HCT116 (cell line): ENCODE data around the gene FBXL7. TPM values are rescaled to one million over a fixed set of nuclear protein-coding genes. Genes with fewer than 3 reads are reported as not detected.

Experiments
- ATAC-seq: fragments of 200-7000 bp; cut with Tn5 transposase; 2 replicates; pipeline ENCODE4 v1.9.1; 2020; ENCODE audit warnings: mild to moderate bottlenecking, moderate library complexity
- BruUV-seq: library from RNA; stranded (reverse); fragments of 400-500 nt; replicated peaks from 2 replicates; lab custom pipeline; 2021; lab: Mats Ljungman, UMichigan
- CTCF ChIA-PET: fragments of 300-600 bp; sonication (Branson Sonifier 250); formaldehyde crosslinking; loops from one replicate; lab custom pipeline; 2021; ENCODE audit warnings: antibody characterized with exemption; lab: Charles Lee
- POLR2A ChIA-PET: fragments of 300-600, 350-600 bp; sonication (Branson Sonifier 250); formaldehyde crosslinking; loops from one replicate; lab custom pipeline; 2021; ENCODE audit warnings: antibody characterized with exemption; lab: Charles Lee
- RAD21 ChIA-PET, 2 experiments: fragments of 300-600 bp; sonication (Branson Sonifier 250); formaldehyde crosslinking; loops; one replicate each; lab custom pipeline; 2023; ENCODE audit warnings: low total read pairs in 2 of 2; ENCODE audit not compliant: uncharacterized antibody in 2 of 2, unreplicated experiment in 2 of 2, low non-redundant PET in 1 of 2; lab: Charles Lee
- DNase-seq: peaks from one replicate; pipeline ENCODE4 v3.0.0-alpha.2; 2010; ENCODE audit warnings: low read depth, low spot score
- H2AFZ ChIP-seq: fragments of 200-600 bp; shearing (Covaris generic), sonication (generic); 2 replicates; pipeline ENCODE4 v1.6.1; 2017; ENCODE audit warnings: low read depth, mixed run types, mixed read lengths, antibody characterized with exemption, low read length; ENCODE audit not compliant: poor library complexity, severe bottlenecking
- H3K27ac ChIP-seq: 2 replicates; pipeline ENCODE4 v1.5.1; 2012; ENCODE audit warnings: low read depth, low read length
- H3K27me3 ChIP-seq: fragments of 200-600 bp; sonication (generic); 2 replicates; pipeline ENCODE4 v1.6.1; 2016; ENCODE audit warnings: mixed run types, low read length, mixed read lengths; ENCODE audit not compliant: insufficient read depth
- H3K36me3 ChIP-seq, 2 experiments: fragments of 200-500 bp in 1 of 2; fragments of 200-600 bp in 1 of 2; sonication (Bioruptor generic) in 1 of 2; sonication (generic) in 1 of 2; 2 replicates each; pipeline versions ENCODE4 v1.5.1 to v1.6.1; 2014 to 2016; ENCODE audit warnings: low read length in 2 of 2, inconsistent platforms in 1 of 2, mixed read lengths in 1 of 2, mixed run types in 1 of 2; ENCODE audit not compliant: insufficient read depth in 2 of 2, control insufficient read depth in 1 of 2
- H3K4me1 ChIP-seq, 2 experiments: fragments of 200-600 bp in 1 of 2; sonication (generic) in 1 of 2; 2 replicates each; pipeline versions ENCODE4 v1.5.1 to v1.6.1; 2012 to 2017; ENCODE audit warnings: low read length in 2 of 2, inconsistent platforms in 1 of 2, mild to moderate bottlenecking in 1 of 2, mixed read lengths in 1 of 2, mixed run types in 1 of 2, moderate library complexity in 1 of 2; ENCODE audit not compliant: insufficient read depth in 2 of 2, control insufficient read depth in 1 of 2
- H3K4me2 ChIP-seq: fragments of 200-600 bp; sonication (generic); 2 replicates; pipeline ENCODE4 v1.6.1; 2017; ENCODE audit warnings: mixed run types, low read length, mixed read lengths
- H3K4me3 ChIP-seq, 2 experiments: fragments of 200-600 bp in 1 of 2; sonication (generic) in 1 of 2; replicated peaks in 1 of 2; 2 replicates each; pipeline ENCODE4 v1.5.1; 2011 to 2016; ENCODE audit warnings: low read length in 2 of 2, control low read depth in 1 of 2, low read depth in 1 of 2, mild to moderate bottlenecking in 1 of 2, mixed read lengths in 1 of 2, mixed run types in 1 of 2
- H3K79me2 ChIP-seq: fragments of 200-600 bp; sonication (generic); 2 replicates; pipeline ENCODE4 v1.6.1; 2017; ENCODE audit warnings: mild to moderate bottlenecking, mixed run types, low read length, moderate library complexity, mixed read lengths; ENCODE audit not compliant: insufficient read depth
- H3K9ac ChIP-seq: fragments of 200-600 bp; sonication (generic); 2 replicates; pipeline ENCODE4 v1.6.1; 2016; ENCODE audit warnings: low read length, mixed read lengths
- H3K9me2 ChIP-seq: fragments of 200-600 bp; sonication (generic), shearing (Covaris generic); 2 replicates; pipeline ENCODE4 v1.6.1; 2017; ENCODE audit warnings: mixed run types, mild to moderate bottlenecking, moderate library complexity; ENCODE audit not compliant: insufficient read depth
- H3K9me3 ChIP-seq, 2 experiments: fragments of 200-500 bp in 1 of 2; fragments of 200-600 bp in 1 of 2; sonication (Bioruptor generic) in 1 of 2; sonication (generic) in 1 of 2; 2 replicates each; pipeline ENCODE4 v1.6.1; 2014 to 2017; ENCODE audit warnings: low read length in 2 of 2, mixed read lengths in 2 of 2, inconsistent platforms in 1 of 2, low read depth in 1 of 2, mild to moderate bottlenecking in 1 of 2, mixed run types in 1 of 2, moderate library complexity in 1 of 2; ENCODE audit not compliant: control insufficient read depth in 1 of 2, insufficient read depth in 1 of 2
- H4K20me1 ChIP-seq: fragments of 200-600 bp; sonication (generic), shearing (Covaris generic); 2 replicates; pipeline ENCODE4 v1.6.1; 2017; ENCODE audit warnings: mixed run types, mild to moderate bottlenecking, moderate library complexity; ENCODE audit not compliant: insufficient read depth
- CBX3 ChIP-seq: IDR thresholded peaks from 2 replicates; pipeline ENCODE4 v1.6.1; 2012; ENCODE audit warnings: low read depth
- CEBPB ChIP-seq: IDR thresholded peaks from 2 replicates; pipeline ENCODE4 v1.6.1; 2012; ENCODE audit warnings: low read depth
- EGR1 ChIP-seq: IDR thresholded peaks from 2 replicates; pipeline ENCODE4 v1.6.1; 2012; ENCODE audit warnings: low read depth
- EZH2phosphoT487 ChIP-seq: fragments of 200-600 bp; IDR thresholded peaks from 2 replicates; pipeline ENCODE4 v1.6.1; 2018; ENCODE audit warnings: antibody characterized with exemption, borderline replicate concordance
- MAX ChIP-seq: IDR thresholded peaks from 2 replicates; pipeline ENCODE4 v1.6.1; 2012
- POLR2A ChIP-seq: IDR thresholded peaks from 2 replicates; pipeline ENCODE4 v1.7.0; 2011; ENCODE audit warnings: borderline replicate concordance; ENCODE audit not compliant: insufficient read depth, insufficient read length; ENCODE audit errors: extremely low read depth
- POLR2AphosphoS5 ChIP-seq: IDR thresholded peaks from 2 replicates; pipeline ENCODE4 v1.6.1; 2011; ENCODE audit warnings: mild to moderate bottlenecking, low read depth, low read length, moderate library complexity
- RAD21 ChIP-seq: IDR thresholded peaks from 2 replicates; pipeline ENCODE4 v1.6.1; 2012; ENCODE audit warnings: low read depth, mild to moderate bottlenecking
- SIN3A ChIP-seq: IDR thresholded peaks from 2 replicates; pipeline ENCODE4 v1.6.1; 2012; ENCODE audit warnings: low read depth
- SP1 ChIP-seq: IDR thresholded peaks from 2 replicates; pipeline ENCODE4 v1.6.1; 2012; ENCODE audit warnings: low read depth
- SRF ChIP-seq: IDR thresholded peaks from 2 replicates; pipeline ENCODE4 v1.6.1; 2012; ENCODE audit warnings: low read depth
- TCF7L2 ChIP-seq: IDR thresholded peaks from 2 replicates; pipeline ENCODE4 v1.7.0; 2011; ENCODE audit warnings: borderline replicate concordance, inconsistent platforms; ENCODE audit not compliant: insufficient read depth, insufficient read length; ENCODE audit errors: extremely low read depth
- ZBTB33 ChIP-seq: IDR thresholded peaks from 2 replicates; pipeline ENCODE4 v1.6.1; 2011; ENCODE audit warnings: mild to moderate bottlenecking, low read length, moderate library complexity; ENCODE audit not compliant: insufficient replicate concordance; ENCODE audit errors: extremely low read depth
- ZFX ChIP-seq: fragments of 450-650 bp; IDR thresholded peaks from 2 replicates; pipeline ENCODE4 v1.6.1; 2017
- intact Hi-C: fragments of 100-400 bp; cut with micrococcal nuclease; formaldehyde crosslinking; loops from 2 replicates; pipeline ENCODE4 v1.10.0; 2022
- total RNA-seq: library from RNA; stranded (reverse); gene quantifications from one replicate; pipeline ENCODE4 v1.2.1, GENCODE V29; 2021; ENCODE audit not compliant: unreplicated experiment
- TF ChIP-seq, protein P1 (sequence below): IDR thresholded peaks from 2 replicates; pipeline ENCODE4 v1.6.1; 2012; ENCODE audit warnings: low read depth
- TF ChIP-seq, protein P2 (sequence below), 3 experiments: fragments of 200-600 bp in 1 of 3; sonication (generic) in 1 of 3; IDR thresholded peaks in 2 of 3; conservative IDR thresholded peaks in 1 of 3; 2 replicates each; pipeline ENCODE4 v1.5.1; 2012 to 2017; ENCODE audit warnings: low read depth in 2 of 3, low read length in 2 of 3, antibody characterized with exemption in 1 of 3, borderline replicate concordance in 1 of 3, control low read depth in 1 of 3, mild to moderate bottlenecking in 1 of 3, mixed read lengths in 1 of 3, mixed run types in 1 of 3, moderate library complexity in 1 of 3; ENCODE audit not compliant: insufficient read depth in 1 of 3

The FBXL7 gene
- total RNA-seq, 1 experiment from 2014 or later, result 0.05 TPM

- Histone ChIP-seq H3K36me3 (no peaks in the 10 kb centered on the region), H3K27ac (no peak overlapping the region), H3K4me2 (no peak overlapping the region), H2AFZ (no peak overlapping the region), H4K20me1 (no peaks in the 10 kb centered on the region), H3K4me3 (no peak overlapping the region), H3K9me2 (no peaks in the 10 kb centered on the region), H3K9me3 (peaks cover 3 to 8% of the 10 kb centered on the region in 2 experiments; a peak in 3 of 4 replicates), H3K9ac (no peak overlapping the region), H3K27me3 (no peaks in the 10 kb centered on the region), H3K4me1 (no peaks in the 10 kb centered on the region), H3K79me2 (no peaks in the 10 kb centered on the region)
- POLR2A ChIA-PET, result no interaction called here
- TF ChIP-seq POLR2A, result no peak
- TF ChIP-seq MAX, result no peak
- no peak for TF ChIP-seq CBX3
- TF ChIP-seq POLR2AphosphoS5, result no peak
- TF ChIP-seq, protein P1, sequence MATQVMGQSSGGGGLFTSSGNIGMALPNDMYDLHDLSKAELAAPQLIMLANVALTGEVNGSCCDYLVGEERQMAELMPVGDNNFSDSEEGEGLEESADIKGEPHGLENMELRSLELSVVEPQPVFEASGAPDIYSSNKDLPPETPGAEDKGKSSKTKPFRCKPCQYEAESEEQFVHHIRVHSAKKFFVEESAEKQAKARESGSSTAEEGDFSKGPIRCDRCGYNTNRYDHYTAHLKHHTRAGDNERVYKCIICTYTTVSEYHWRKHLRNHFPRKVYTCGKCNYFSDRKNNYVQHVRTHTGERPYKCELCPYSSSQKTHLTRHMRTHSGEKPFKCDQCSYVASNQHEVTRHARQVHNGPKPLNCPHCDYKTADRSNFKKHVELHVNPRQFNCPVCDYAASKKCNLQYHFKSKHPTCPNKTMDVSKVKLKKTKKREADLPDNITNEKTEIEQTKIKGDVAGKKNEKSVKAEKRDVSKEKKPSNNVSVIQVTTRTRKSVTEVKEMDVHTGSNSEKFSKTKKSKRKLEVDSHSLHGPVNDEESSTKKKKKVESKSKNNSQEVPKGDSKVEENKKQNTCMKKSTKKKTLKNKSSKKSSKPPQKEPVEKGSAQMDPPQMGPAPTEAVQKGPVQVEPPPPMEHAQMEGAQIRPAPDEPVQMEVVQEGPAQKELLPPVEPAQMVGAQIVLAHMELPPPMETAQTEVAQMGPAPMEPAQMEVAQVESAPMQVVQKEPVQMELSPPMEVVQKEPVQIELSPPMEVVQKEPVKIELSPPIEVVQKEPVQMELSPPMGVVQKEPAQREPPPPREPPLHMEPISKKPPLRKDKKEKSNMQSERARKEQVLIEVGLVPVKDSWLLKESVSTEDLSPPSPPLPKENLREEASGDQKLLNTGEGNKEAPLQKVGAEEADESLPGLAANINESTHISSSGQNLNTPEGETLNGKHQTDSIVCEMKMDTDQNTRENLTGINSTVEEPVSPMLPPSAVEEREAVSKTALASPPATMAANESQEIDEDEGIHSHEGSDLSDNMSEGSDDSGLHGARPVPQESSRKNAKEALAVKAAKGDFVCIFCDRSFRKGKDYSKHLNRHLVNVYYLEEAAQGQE, result no peak
- TF ChIP-seq SP1, result no peak
- no peak for TF ChIP-seq ZBTB33
- TF ChIP-seq ZFX, result no peak
- TF ChIP-seq EGR1, result no peak
- no peak for TF ChIP-seq CEBPB
- no peak for TF ChIP-seq SRF
- TF ChIP-seq SIN3A, result no peak
- TF ChIP-seq TCF7L2, result no peak
- TF ChIP-seq, protein P2, sequence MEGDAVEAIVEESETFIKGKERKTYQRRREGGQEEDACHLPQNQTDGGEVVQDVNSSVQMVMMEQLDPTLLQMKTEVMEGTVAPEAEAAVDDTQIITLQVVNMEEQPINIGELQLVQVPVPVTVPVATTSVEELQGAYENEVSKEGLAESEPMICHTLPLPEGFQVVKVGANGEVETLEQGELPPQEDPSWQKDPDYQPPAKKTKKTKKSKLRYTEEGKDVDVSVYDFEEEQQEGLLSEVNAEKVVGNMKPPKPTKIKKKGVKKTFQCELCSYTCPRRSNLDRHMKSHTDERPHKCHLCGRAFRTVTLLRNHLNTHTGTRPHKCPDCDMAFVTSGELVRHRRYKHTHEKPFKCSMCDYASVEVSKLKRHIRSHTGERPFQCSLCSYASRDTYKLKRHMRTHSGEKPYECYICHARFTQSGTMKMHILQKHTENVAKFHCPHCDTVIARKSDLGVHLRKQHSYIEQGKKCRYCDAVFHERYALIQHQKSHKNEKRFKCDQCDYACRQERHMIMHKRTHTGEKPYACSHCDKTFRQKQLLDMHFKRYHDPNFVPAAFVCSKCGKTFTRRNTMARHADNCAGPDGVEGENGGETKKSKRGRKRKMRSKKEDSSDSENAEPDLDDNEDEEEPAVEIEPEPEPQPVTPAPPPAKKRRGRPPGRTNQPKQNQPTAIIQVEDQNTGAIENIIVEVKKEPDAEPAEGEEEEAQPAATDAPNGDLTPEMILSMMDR (IDR thresholded peaks at IDR 0.05 in 2 of 3, conservative IDR thresholded peaks at IDR 0.05 in 1 of 3; ENCODE audit: borderline replicate concordance in 1 of 3, insufficient read depth in 1 of 3, low read depth in 2 of 3, low read length in 2 of 3), result no peak
- TF ChIP-seq RAD21, result no peak
- no peak for TF ChIP-seq EZH2phosphoT487
- DNase-seq, result no peak
- intact Hi-C loops, result no loop called here
- RAD21 ChIA-PET, result no interaction called here
- BruUV-seq, result no TSS peak
- no peak for ATAC-seq
- CTCF ChIA-PET, result no interaction called here
Observed at GRCh38 chr5:15914638-15915037, 414.7 kb downstream of the FBXL7 start.
